WTC11 (cell line): ENCODE data around the gene FKBP11.

Experiments used
- ATF2 ChIP-seq: sonication (generic); formaldehyde crosslinking; IDR thresholded peaks from 2 replicates; pipeline ENCODE4 v1.8.1; 2022; ENCODE audit warnings: low read depth, missing genetic modification reagents, borderline replicate concordance
- CTCF ChIP-seq: fragments of 200-600 bp; IDR thresholded peaks from 2 replicates; pipeline ENCODE4 v1.8.0; 2022; ENCODE audit warnings: antibody characterized with exemption
- ETV6 ChIP-seq: sonication (generic); formaldehyde crosslinking; IDR thresholded peaks from 2 replicates; pipeline ENCODE4 v1.8.1; 2022; ENCODE audit warnings: mild to moderate bottlenecking, missing genetic modification reagents
- JUN ChIP-seq: sonication (generic); formaldehyde crosslinking; IDR thresholded peaks from 2 replicates; pipeline ENCODE4 v1.8.0; 2023; ENCODE audit warnings: mild to moderate bottlenecking, missing genetic modification reagents
- MLX ChIP-seq: sonication (generic); formaldehyde crosslinking; IDR thresholded peaks from 2 replicates; pipeline ENCODE4 v1.8.1; 2023; ENCODE audit warnings: mild to moderate bottlenecking, missing genetic modification reagents, moderate library complexity
- SMAD3 ChIP-seq: sonication (generic); formaldehyde crosslinking; IDR thresholded peaks from 2 replicates; pipeline ENCODE4 v1.8.0; 2022; ENCODE audit warnings: missing genetic modification reagents, mild to moderate bottlenecking, borderline replicate concordance
- SP1 ChIP-seq: sonication (generic); formaldehyde crosslinking; conservative IDR thresholded peaks from 2 replicates; pipeline ENCODE4 v1.8.1; 2022; ENCODE audit warnings: missing genetic modification reagents
- TEAD1 ChIP-seq: sonication (generic); formaldehyde crosslinking; IDR thresholded peaks from 2 replicates; pipeline ENCODE4 v1.8.0; 2022; ENCODE audit warnings: mild to moderate bottlenecking, missing genetic modification reagents
- TEAD4 ChIP-seq: sonication (generic); formaldehyde crosslinking; IDR thresholded peaks from 2 replicates; pipeline ENCODE4 v1.8.0; 2022; ENCODE audit warnings: mild to moderate bottlenecking, missing genetic modification reagents
- ZNF138 ChIP-seq: sonication (generic); formaldehyde crosslinking; conservative IDR thresholded peaks from 2 replicates; pipeline ENCODE4 v1.8.1; 2022; ENCODE audit warnings: mild to moderate bottlenecking, moderate library complexity, missing genetic modification reagents
- ZNF281 ChIP-seq: sonication (generic); formaldehyde crosslinking; IDR thresholded peaks from 2 replicates; pipeline ENCODE4 v1.8.0; 2023; ENCODE audit warnings: mild to moderate bottlenecking, missing genetic modification reagents

- TF ChIP-seq SP1 (CRISPR knock-in tag) (no peak), CTCF (no peak), ETV6 (no peak), ATF2 (no peak), TEAD1 (CRISPR knock-in tag) (no peak), JUN (CRISPR knock-in tag) (no peak), MLX (CRISPR knock-in tag) (no peak), SMAD3 (CRISPR knock-in tag) (no peak), TEAD4 (no peak), ZNF281 (CRISPR knock-in tag) (no peak), ZNF138 (no peak)
Measured at GRCh38 chr12:48894271-48894670, 31.0 kb downstream of the FKBP11 start.
